ENCODE data around the gene OSBPL5.
"Not testable (repeated sequence)": the region's sequence is repeated elsewhere in the genome, so short reads cannot be mapped to it uniquely, and the experiment has no call there.

The OSBPL5 gene

DNA sequence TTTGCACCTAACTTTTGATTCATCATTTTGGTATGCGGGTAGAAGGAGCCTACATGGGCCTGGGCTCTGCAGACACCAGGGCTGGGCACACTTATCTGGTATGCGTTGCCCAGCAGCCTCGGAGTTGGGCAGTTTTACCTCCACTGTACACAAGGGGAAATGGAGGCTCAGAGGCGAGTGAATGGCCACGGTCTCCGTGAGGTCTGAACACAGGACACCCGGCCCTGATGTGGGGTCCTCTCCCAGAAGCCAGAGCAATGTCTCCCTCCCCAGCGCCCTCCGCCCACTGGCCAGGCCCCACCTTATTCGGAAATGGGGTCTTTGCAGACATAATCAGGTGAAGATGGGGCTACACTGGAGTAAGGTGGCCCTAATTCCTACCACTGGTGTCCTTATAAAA lies 43.7 kb downstream of the OSBPL5 start:
- TF ChIP-seq, protein P1, sequence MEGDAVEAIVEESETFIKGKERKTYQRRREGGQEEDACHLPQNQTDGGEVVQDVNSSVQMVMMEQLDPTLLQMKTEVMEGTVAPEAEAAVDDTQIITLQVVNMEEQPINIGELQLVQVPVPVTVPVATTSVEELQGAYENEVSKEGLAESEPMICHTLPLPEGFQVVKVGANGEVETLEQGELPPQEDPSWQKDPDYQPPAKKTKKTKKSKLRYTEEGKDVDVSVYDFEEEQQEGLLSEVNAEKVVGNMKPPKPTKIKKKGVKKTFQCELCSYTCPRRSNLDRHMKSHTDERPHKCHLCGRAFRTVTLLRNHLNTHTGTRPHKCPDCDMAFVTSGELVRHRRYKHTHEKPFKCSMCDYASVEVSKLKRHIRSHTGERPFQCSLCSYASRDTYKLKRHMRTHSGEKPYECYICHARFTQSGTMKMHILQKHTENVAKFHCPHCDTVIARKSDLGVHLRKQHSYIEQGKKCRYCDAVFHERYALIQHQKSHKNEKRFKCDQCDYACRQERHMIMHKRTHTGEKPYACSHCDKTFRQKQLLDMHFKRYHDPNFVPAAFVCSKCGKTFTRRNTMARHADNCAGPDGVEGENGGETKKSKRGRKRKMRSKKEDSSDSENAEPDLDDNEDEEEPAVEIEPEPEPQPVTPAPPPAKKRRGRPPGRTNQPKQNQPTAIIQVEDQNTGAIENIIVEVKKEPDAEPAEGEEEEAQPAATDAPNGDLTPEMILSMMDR (IDR thresholded peaks at IDR 0.05; ENCODE audit: poor library complexity, severe bottlenecking), result no peak
- H3K36me3 ChIP-seq (ENCODE audit: low read depth), result peaks cover 35% of the 10 kb centered on the region
- H3K27me3 ChIP-seq (ENCODE audit: insufficient read depth, poor library complexity, severe bottlenecking), result no peaks in the 10 kb centered on the region
- peaks cover 2% of the 10 kb centered on the region for H3K9me3 ChIP-seq (ENCODE audit: severe bottlenecking)
- no peak for ATAC-seq (ENCODE audit: low read depth)
- no peak overlapping the region for H3K4me3 ChIP-seq (ENCODE audit: severe bottlenecking)
- no peak for DNase-seq (ENCODE audit: low spot score)
- peaks cover 24% of the 10 kb centered on the region for H3K4me1 ChIP-seq (ENCODE audit: insufficient read depth, poor library complexity, severe bottlenecking)
- H3K27ac ChIP-seq (ENCODE audit: poor library complexity, severe bottlenecking), result no peak overlapping the region

DNA sequence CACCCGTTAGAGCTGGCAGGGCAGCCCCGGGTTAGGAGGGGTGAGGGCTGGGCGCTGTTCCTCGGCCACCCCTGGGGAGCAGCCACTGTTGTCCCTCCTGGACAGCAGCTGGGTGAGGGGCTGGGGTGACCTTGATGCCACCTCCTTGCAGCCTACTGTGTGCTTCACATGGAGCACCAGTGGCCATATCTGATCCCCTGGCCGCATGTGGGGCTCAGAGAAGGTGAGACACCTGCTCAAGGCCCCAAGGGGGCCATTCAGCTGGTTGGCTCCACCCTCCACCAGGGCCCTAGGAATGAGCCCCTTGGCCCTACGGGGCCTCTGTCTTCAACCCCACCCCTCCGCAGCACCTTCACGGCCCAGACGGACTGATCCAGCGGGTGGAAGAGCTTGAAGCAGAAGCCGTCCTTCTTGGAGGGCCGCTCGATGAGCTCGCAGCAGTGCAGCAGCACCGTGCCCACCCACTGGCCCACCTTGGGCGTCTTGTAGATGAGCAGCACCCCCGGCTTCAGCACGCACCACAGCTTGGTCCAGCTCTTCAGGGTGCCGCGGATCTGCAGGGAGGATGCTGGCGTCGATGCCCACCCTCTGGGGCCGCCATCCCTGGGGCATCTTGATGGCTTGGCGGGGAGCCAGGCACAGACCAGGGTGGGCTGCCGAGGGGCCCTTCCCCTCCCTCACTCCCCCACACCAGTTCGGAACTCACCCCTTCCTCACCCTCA lies 44.9 kb downstream of the OSBPL5 start:
- no peak for ATAC-seq (ENCODE audit: low read depth)
- TF ChIP-seq, protein P1 (IDR thresholded peaks at IDR 0.05; ENCODE audit: poor library complexity, severe bottlenecking), result no peak
- H3K4me3 ChIP-seq (ENCODE audit: severe bottlenecking), result no peak overlapping the region
- H3K9me3 ChIP-seq (ENCODE audit: severe bottlenecking), result peaks cover 5% of the 10 kb centered on the region
- no peaks in the 10 kb centered on the region for H3K27me3 ChIP-seq (ENCODE audit: insufficient read depth, poor library complexity, severe bottlenecking)
- H3K36me3 ChIP-seq (ENCODE audit: low read depth), result peaks cover 47% of the 10 kb centered on the region
- H3K27ac ChIP-seq (ENCODE audit: poor library complexity, severe bottlenecking), result no peak overlapping the region
- DNase-seq (ENCODE audit: low spot score), result peak; percentile 63
- H3K4me1 ChIP-seq (ENCODE audit: insufficient read depth, poor library complexity, severe bottlenecking), result peaks cover 17% of the 10 kb centered on the region

DNA sequence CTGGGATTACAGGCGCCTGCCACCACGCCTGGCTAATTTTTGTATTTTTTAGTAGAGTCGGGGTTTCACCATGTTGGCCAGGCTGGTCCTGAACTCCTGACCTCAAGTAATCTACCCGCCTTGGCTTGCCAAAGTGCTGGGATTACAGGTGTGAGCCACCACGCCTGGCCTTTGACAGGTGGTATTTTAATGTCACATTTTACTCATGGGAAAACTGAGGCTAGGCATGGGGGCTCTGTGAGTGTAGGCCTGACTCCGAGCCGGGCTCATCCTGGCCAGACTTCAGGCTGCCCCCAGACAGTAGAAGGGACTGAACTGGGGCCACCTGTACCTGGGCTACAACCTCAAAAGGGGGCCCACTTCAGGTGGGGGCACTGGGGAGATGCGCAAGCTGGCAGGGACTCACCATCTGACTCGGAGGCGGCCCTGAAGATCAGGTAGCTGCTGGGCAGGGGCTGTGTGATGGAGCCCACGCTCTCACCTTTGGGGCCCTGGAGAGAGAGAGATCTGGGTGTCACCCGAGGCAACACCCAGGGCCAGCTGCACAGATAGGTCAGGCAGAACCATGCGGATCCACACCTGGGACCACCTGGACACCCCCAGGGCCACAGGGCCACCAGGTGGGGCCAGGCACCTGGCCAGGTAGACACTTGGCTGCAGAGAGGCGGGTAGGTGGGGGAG lies 45.8 kb downstream of the OSBPL5 start:
- Histone ChIP-seq H3K9me3 (ENCODE audit: severe bottlenecking) (peaks cover 12% of the 10 kb centered on the region), H3K4me3 (ENCODE audit: severe bottlenecking) (no peak overlapping the region), H3K36me3 (ENCODE audit: low read depth) (peaks cover 53% of the 10 kb centered on the region), H3K27ac (ENCODE audit: poor library complexity, severe bottlenecking) (no peak overlapping the region), H3K27me3 (ENCODE audit: insufficient read depth, poor library complexity, severe bottlenecking) (no peaks in the 10 kb centered on the region), H3K4me1 (ENCODE audit: insufficient read depth, poor library complexity, severe bottlenecking) (peaks cover 10% of the 10 kb centered on the region)
- TF ChIP-seq, protein P1 (IDR thresholded peaks at IDR 0.05; ENCODE audit: poor library complexity, severe bottlenecking), result no peak
- DNase-seq (ENCODE audit: low spot score) (peak; percentile 48), ATAC-seq (ENCODE audit: low read depth) (no peak)

DNA sequence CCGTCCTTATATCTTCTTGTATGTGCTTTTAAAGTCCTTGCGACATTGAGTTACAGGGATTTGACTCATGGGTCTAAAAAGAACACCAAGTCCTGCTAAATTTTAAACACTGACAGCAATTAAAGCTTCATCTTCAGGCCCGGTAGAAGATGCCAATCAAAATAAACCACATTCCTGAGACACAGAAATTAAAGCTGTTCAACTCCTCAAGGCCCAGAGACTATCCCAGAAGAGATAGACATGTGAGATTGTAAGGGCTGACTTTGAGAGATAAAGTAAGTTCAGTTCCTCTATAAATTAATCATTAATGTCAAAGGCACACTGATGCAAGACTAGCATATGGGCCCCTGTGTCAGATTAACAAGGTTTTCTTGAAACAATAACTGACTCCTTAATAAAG lies 49.8 kb downstream of the OSBPL5 start:
- no peak overlapping the region for H3K4me3 ChIP-seq (ENCODE audit: severe bottlenecking)
- no peak for ATAC-seq (ENCODE audit: low read depth)
- peaks cover 57% of the 10 kb centered on the region for H3K36me3 ChIP-seq (ENCODE audit: low read depth)

DNA sequence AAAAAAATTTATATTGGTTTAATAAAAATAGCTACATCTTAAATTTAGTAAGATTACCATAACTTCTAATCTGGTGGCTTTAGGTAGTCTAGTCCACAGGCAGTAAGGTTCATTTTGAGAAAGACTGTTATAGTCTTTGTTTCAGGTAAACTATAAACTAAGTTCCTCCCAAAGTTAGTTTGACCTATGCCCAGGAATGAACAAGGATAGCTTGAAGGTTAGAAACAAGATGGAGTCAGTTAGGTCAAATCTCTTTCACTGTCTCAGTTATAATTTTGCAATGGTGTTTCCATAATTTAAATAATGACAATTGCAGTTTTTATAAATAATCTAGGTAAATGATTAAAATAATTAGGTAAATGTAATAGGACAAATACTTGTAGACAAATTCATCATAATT lies 51.4 kb downstream of the OSBPL5 start:
- not testable (repeated sequence) for DNase-seq (ENCODE audit: low spot score); H3K27me3 ChIP-seq (ENCODE audit: insufficient read depth, poor library complexity, severe bottlenecking); H3K4me1 ChIP-seq (ENCODE audit: insufficient read depth, poor library complexity, severe bottlenecking); H3K27ac ChIP-seq (ENCODE audit: poor library complexity, severe bottlenecking); H3K4me3 ChIP-seq (ENCODE audit: severe bottlenecking); ATAC-seq (ENCODE audit: low read depth)
- Histone ChIP-seq H3K9me3 (ENCODE audit: severe bottlenecking) (peaks cover 18% of the 10 kb centered on the region), H3K36me3 (ENCODE audit: low read depth) (peaks cover 57% of the 10 kb centered on the region)

More for the DNA sequence above, 49.8 kb downstream of the OSBPL5 start:
- TF ChIP-seq, protein P1 (IDR thresholded peaks at IDR 0.05; ENCODE audit: poor library complexity, severe bottlenecking), result no peak
- Histone ChIP-seq H3K9me3 (ENCODE audit: severe bottlenecking) (peaks cover 20% of the 10 kb centered on the region), H3K4me1 (ENCODE audit: insufficient read depth, poor library complexity, severe bottlenecking) (no peaks in the 10 kb centered on the region), H3K27ac (ENCODE audit: poor library complexity, severe bottlenecking) (no peak overlapping the region), H3K27me3 (ENCODE audit: insufficient read depth, poor library complexity, severe bottlenecking) (no peaks in the 10 kb centered on the region)
- no peak for DNase-seq (ENCODE audit: low spot score)
